ENCODE data around the gene OCA2.
"Not testable (repeated sequence)": the region's sequence is repeated elsewhere in the genome, so short reads cannot be mapped to it uniquely, and the experiment has no call there.

OCA2 gene

GRCh38 chr15:27863000-27863399 is 236.1 kb downstream of the OCA2 start:
- no peak for ATAC-seq (replicated peaks)
- no peaks in the 10 kb centered on the region for H3K4me1 Mint-ChIP-seq (ENCODE audit: low read depth in 2 of 2)
- H3K27me3 Mint-ChIP-seq, result no peaks in the 10 kb centered on the region
- DNase-seq, result no peak
- no peaks in the 10 kb centered on the region for H3K36me3 Mint-ChIP-seq (ENCODE audit: insufficient read depth)
- H3K9me3 Mint-ChIP-seq, result peaks cover 3 to 21% of the 10 kb centered on the region in 2 donors
- H3K4me3 Mint-ChIP-seq, result no peak overlapping the region
- H3K27ac Mint-ChIP-seq, result no peak overlapping the region

- no peaks in the 10 kb centered on the region for H3K36me3 Mint-ChIP-seq (ENCODE audit: insufficient read depth)
- no peaks in the 10 kb centered on the region for H3K27me3 Mint-ChIP-seq
- no peak overlapping the region for H3K4me3 Mint-ChIP-seq
- peaks cover 3 to 21% of the 10 kb centered on the region in 2 donors for H3K9me3 Mint-ChIP-seq
- ATAC-seq (replicated peaks) (no peak), DNase-seq (no peak)
- no peak overlapping the region for H3K27ac Mint-ChIP-seq
- H3K4me1 Mint-ChIP-seq (ENCODE audit: low read depth in 2 of 2), result no peaks in the 10 kb centered on the region
These were observed 237.9 kb downstream of the OCA2 start for GRCh38 chr15:27861171-27861570.

- ATAC-seq (replicated peaks) (no peak), DNase-seq (no peak)
- no peaks in the 10 kb centered on the region for H3K36me3 Mint-ChIP-seq (ENCODE audit: insufficient read depth)
- no peak overlapping the region for H3K4me3 Mint-ChIP-seq
- peaks cover 5 to 18% of the 10 kb centered on the region in 2 donors for H3K9me3 Mint-ChIP-seq
- H3K27ac Mint-ChIP-seq, result no peak overlapping the region
- no peaks in the 10 kb centered on the region for H3K4me1 Mint-ChIP-seq (ENCODE audit: low read depth in 2 of 2)
- H3K27me3 Mint-ChIP-seq, result no peaks in the 10 kb centered on the region
These were observed 244.0 kb downstream of the OCA2 start for GRCh38 chr15:27855137-27855536.

GRCh38 chr15:27854601-27855000 is 244.5 kb downstream of the OCA2 start:
- Mint-ChIP-seq H3K4me1 (ENCODE audit: low read depth in 2 of 2) (no peaks in the 10 kb centered on the region), H3K9me3 (peaks cover 5 to 22% of the 10 kb centered on the region in 2 donors), H3K36me3 (ENCODE audit: insufficient read depth) (no peaks in the 10 kb centered on the region), H3K4me3 (no peak overlapping the region), H3K27me3 (no peaks in the 10 kb centered on the region), H3K27ac (no peak overlapping the region)
- DNase-seq (no peak), ATAC-seq (replicated peaks) (no peak)

- H3K27me3 Mint-ChIP-seq, result no peaks in the 10 kb centered on the region
- no peak overlapping the region for H3K4me3 Mint-ChIP-seq
- no peak overlapping the region for H3K27ac Mint-ChIP-seq
- H3K9me3 Mint-ChIP-seq, result peaks cover 5 to 29% of the 10 kb centered on the region in 2 donors
- no peak for ATAC-seq (replicated peaks)
- H3K36me3 Mint-ChIP-seq (ENCODE audit: insufficient read depth), result no peaks in the 10 kb centered on the region
- DNase-seq, result no peak
- H3K4me1 Mint-ChIP-seq (ENCODE audit: low read depth in 2 of 2), result no peaks in the 10 kb centered on the region
These were observed 245.3 kb downstream of the OCA2 start for GRCh38 chr15:27853624-27854455.

GRCh38 chr15:27851858-27852210 is 247.3 kb downstream of the OCA2 start:
- no peak for ATAC-seq (replicated peaks)
- H3K9me3 Mint-ChIP-seq, result peaks cover 5 to 29% of the 10 kb centered on the region in 2 donors
- no peak overlapping the region for H3K27ac Mint-ChIP-seq
- no peak for DNase-seq
- H3K4me1 Mint-ChIP-seq (ENCODE audit: low read depth in 2 of 2), result no peaks in the 10 kb centered on the region
- peaks cover 2% of the 10 kb centered on the region for H3K36me3 Mint-ChIP-seq (ENCODE audit: insufficient read depth)
- H3K27me3 Mint-ChIP-seq, result no peaks in the 10 kb centered on the region
- no peak overlapping the region for H3K4me3 Mint-ChIP-seq

GRCh38 chr15:27850981-27851857 is 247.9 kb downstream of the OCA2 start:
- peaks cover 5 to 34% of the 10 kb centered on the region in 2 donors for H3K9me3 Mint-ChIP-seq
- no peaks in the 10 kb centered on the region for H3K27me3 Mint-ChIP-seq
- no peak for DNase-seq
- no peak overlapping the region for H3K27ac Mint-ChIP-seq
- peaks cover 2% of the 10 kb centered on the region for H3K36me3 Mint-ChIP-seq (ENCODE audit: insufficient read depth)
- ATAC-seq (replicated peaks), result no peak
- H3K4me1 Mint-ChIP-seq (ENCODE audit: low read depth in 2 of 2), result no peaks in the 10 kb centered on the region
- no peak overlapping the region for H3K4me3 Mint-ChIP-seq

- H3K4me3 Mint-ChIP-seq, result no peak overlapping the region
- H3K4me1 Mint-ChIP-seq (ENCODE audit: low read depth in 2 of 2), result no peaks in the 10 kb centered on the region
- H3K36me3 Mint-ChIP-seq (ENCODE audit: insufficient read depth), result peaks cover 2% of the 10 kb centered on the region
- peaks cover under 1 to 29% of the 10 kb centered on the region in 2 donors for H3K9me3 Mint-ChIP-seq
- no peak overlapping the region for H3K27ac Mint-ChIP-seq
- no peaks in the 10 kb centered on the region for H3K27me3 Mint-ChIP-seq
- no peak for DNase-seq
- no peak for ATAC-seq (replicated peaks)
These were observed 249.1 kb downstream of the OCA2 start for GRCh38 chr15:27850050-27850449.

- not testable (repeated sequence) for ATAC-seq (replicated peaks); H3K27me3 Mint-ChIP-seq; H3K4me1 Mint-ChIP-seq (ENCODE audit: low read depth in 2 of 2); H3K36me3 Mint-ChIP-seq (ENCODE audit: insufficient read depth); H3K4me3 Mint-ChIP-seq; DNase-seq; H3K27ac Mint-ChIP-seq
- H3K9me3 Mint-ChIP-seq, result peaks cover 0 to 27% of the 10 kb centered on the region in 2 donors
These were observed 250.2 kb downstream of the OCA2 start for GRCh38 chr15:27848936-27849335.

- no peaks in the 10 kb centered on the region for H3K4me1 Mint-ChIP-seq (ENCODE audit: low read depth in 2 of 2)
- H3K36me3 Mint-ChIP-seq (ENCODE audit: insufficient read depth), result peaks cover 2% of the 10 kb centered on the region
- H3K4me3 Mint-ChIP-seq, result no peak overlapping the region
- H3K27ac Mint-ChIP-seq, result no peak overlapping the region
- peaks cover 0 to 27% of the 10 kb centered on the region in 2 donors for H3K9me3 Mint-ChIP-seq
- no peaks in the 10 kb centered on the region for H3K27me3 Mint-ChIP-seq
- no peak for DNase-seq
- ATAC-seq (replicated peaks), result no peak
These were observed 251.1 kb downstream of the OCA2 start for GRCh38 chr15:27847775-27848710.

- DNase-seq (no peak), ATAC-seq (replicated peaks) (no peak)
- H3K4me1 Mint-ChIP-seq (ENCODE audit: low read depth in 2 of 2), result no peaks in the 10 kb centered on the region
- H3K4me3 Mint-ChIP-seq, result no peak overlapping the region
- peaks cover 0 to 27% of the 10 kb centered on the region in 2 donors for H3K9me3 Mint-ChIP-seq
- no peaks in the 10 kb centered on the region for H3K27me3 Mint-ChIP-seq
- no peak overlapping the region for H3K27ac Mint-ChIP-seq
- H3K36me3 Mint-ChIP-seq (ENCODE audit: insufficient read depth), result peaks cover 2% of the 10 kb centered on the region
These were observed 252.3 kb downstream of the OCA2 start for GRCh38 chr15:27846722-27847395.

GRCh38 chr15:27845535-27846369 is 253.4 kb downstream of the OCA2 start:
- DNase-seq, result no peak
- Mint-ChIP-seq H3K36me3 (ENCODE audit: insufficient read depth) (peaks cover 2% of the 10 kb centered on the region), H3K9me3 (peaks cover 0 to 22% of the 10 kb centered on the region in 2 donors), H3K27ac (no peak overlapping the region), H3K27me3 (no peaks in the 10 kb centered on the region), H3K4me1 (ENCODE audit: low read depth in 2 of 2) (no peaks in the 10 kb centered on the region), H3K4me3 (no peak overlapping the region)
- ATAC-seq (replicated peaks), result no peak

All from effector memory CD8-positive, alpha-beta T cell (primary cell).